RKO (cell line): ENCODE results near the gene ITPKB.
A peak's percentile ranks its signal among the peaks of the same experiment; 100 is the strongest.
"Not testable (repeated sequence)": the region's sequence is repeated elsewhere in the genome, so short reads cannot be mapped to it uniquely, and the experiment has no call there.

ENCODE experiments used
- DNase-seq: peaks from one replicate; pipeline ENCODE4 v3.0.0-alpha.2; 2016; ENCODE audit warnings: low spot score

The ITPKB gene

GRCh38 chr1:226730836-226731235 lies 8.2 kb downstream of the ITPKB start:
- no peak for DNase-seq

- no peak for DNase-seq
These were observed 9.0 kb downstream of the ITPKB start for GRCh38 chr1:226730071-226730470.

GRCh38 chr1:226728448-226728847 lies 10.6 kb downstream of the ITPKB start:
- DNase-seq, result no peak

GRCh38 chr1:226725897-226726267 lies 13.2 kb downstream of the ITPKB start:
- no peak for DNase-seq

- DNase-seq, result no peak
These were observed 15.2 kb downstream of the ITPKB start for GRCh38 chr1:226723657-226724532.

GRCh38 chr1:226722901-226723656 lies 16.0 kb downstream of the ITPKB start:
- DNase-seq, result no peak

GRCh38 chr1:226722240-226722900 lies 16.7 kb downstream of the ITPKB start:
- DNase-seq, result no peak

GRCh38 chr1:226720574-226720973 lies 18.5 kb downstream of the ITPKB start:
- DNase-seq, result not testable (repeated sequence)

- DNase-seq, result no peak
These were observed 19.3 kb downstream of the ITPKB start for GRCh38 chr1:226719596-226720387.

GRCh38 chr1:226717256-226717909 lies 21.7 kb downstream of the ITPKB start:
- DNase-seq, result no peak

GRCh38 chr1:226716577-226716976 lies 22.5 kb downstream of the ITPKB start:
- no peak for DNase-seq

GRCh38 chr1:226714148-226714547 lies 24.9 kb downstream of the ITPKB start:
- peak; percentile 17 for DNase-seq

- DNase-seq, result no peak
These were observed 26.2 kb downstream of the ITPKB start for GRCh38 chr1:226712742-226713419.

- no peak for DNase-seq
These were observed 26.9 kb downstream of the ITPKB start for GRCh38 chr1:226711976-226712741.

GRCh38 chr1:226710501-226710900 lies 28.6 kb downstream of the ITPKB start:
- no peak for DNase-seq

GRCh38 chr1:226709953-226710352 lies 29.1 kb downstream of the ITPKB start:
- no peak for DNase-seq

- no peak for DNase-seq
These were observed 30.1 kb downstream of the ITPKB start for GRCh38 chr1:226708967-226709396.

GRCh38 chr1:226708342-226708780 lies 30.7 kb downstream of the ITPKB start:
- DNase-seq, result peak; percentile 40

GRCh38 chr1:226706684-226707083 lies 32.4 kb downstream of the ITPKB start:
- DNase-seq, result no peak
